K562 (cell line): ENCODE results near the gene CDKN1C. TPM values are rescaled to one million over a fixed set of nuclear protein-coding genes. Genes with fewer than 3 reads are reported as not detected.

Experiments used
- ATAC-seq: fragments of 200-7000 bp; cut with Tn5 transposase; 3 replicates; pipeline ENCODE4 v1.9.1; 2020; ENCODE audit warnings: moderate library complexity
- BruUV-seq: library from RNA; stranded (reverse); fragments of 400-500 nt; replicated peaks from 2 replicates; lab custom pipeline; 2021; lab: Mats Ljungman, UMichigan
- CTCF ChIA-PET: fragments of 300-600 bp; formaldehyde crosslinking; extraction: SDS; loops from one replicate; lab custom pipeline; 2021; ENCODE audit warnings: low intra/inter-chr PET ratio; lab: Yijun Ruan, JAX
- POLR2A ChIA-PET: fragments of 300-600, 350-650 bp; sonication (Branson Sonifier 250); formaldehyde crosslinking; extraction: SDS; loops from one replicate; lab custom pipeline; 2021; ENCODE audit warnings: antibody characterized with exemption, inconsistent platforms; lab: Yijun Ruan, JAX
- DNase-seq, 4 experiments: peaks; one replicate each; pipeline versions ENCODE4 v3.0.0 to v3.0.0-alpha.2; 2011 to 2018; ENCODE audit warnings: low spot score in 3 of 4, mixed read lengths in 3 of 4; ENCODE audit errors: extremely low read depth in 1 of 4
- FAIRE-seq: peaks from 2 replicates; lab custom pipeline; 2011; peaks lifted over from hg19 to GRCh38; lab: Jason Lieb, UNC
- H2AFZ ChIP-seq: 2 replicates; pipeline ENCODE4 v1.6.0; 2011; ENCODE audit warnings: low read depth, low read length, control low read depth, inconsistent platforms
- H3K27ac ChIP-seq: fragments of 200-600 bp; 3 replicates; pipeline ENCODE4 v1.8.0; 2011; ENCODE audit warnings: low read depth, mild to moderate bottlenecking, control low read depth, inconsistent platforms, low read length, moderate library complexity, mixed read lengths; ENCODE audit errors: extremely low read depth
- H3K27me3 ChIP-seq, 2 experiments: fragments of 300-600 bp in 1 of 2; 2 replicates in 1 of 2; 3 replicates in 1 of 2; pipeline versions ENCODE4 v1.6.0 to v1.8.0; 2011; ENCODE audit warnings: inconsistent platforms in 2 of 2, low read length in 2 of 2, mild to moderate bottlenecking in 1 of 2, mixed read lengths in 1 of 2, moderate library complexity in 1 of 2; ENCODE audit not compliant: control insufficient read depth in 2 of 2, insufficient read depth in 2 of 2
- H3K36me3 ChIP-seq: fragments of 300-600 bp; 3 replicates; pipeline ENCODE4 v1.8.0; 2011; ENCODE audit warnings: mild to moderate bottlenecking, low read length, inconsistent platforms; ENCODE audit not compliant: control insufficient read depth, insufficient read depth
- H3K4me1 ChIP-seq, 2 experiments: fragments of 200-600 bp in 1 of 2; replicated peaks in 1 of 2; 2 replicates in 1 of 2; 3 replicates in 1 of 2; pipeline versions ENCODE4 v1.5.1 to v1.8.0; 2011; ENCODE audit warnings: inconsistent platforms in 2 of 2, low read length in 2 of 2, mild to moderate bottlenecking in 1 of 2, mixed read lengths in 1 of 2, moderate library complexity in 1 of 2; ENCODE audit not compliant: control insufficient read depth in 2 of 2, insufficient read depth in 2 of 2
- H3K4me2 ChIP-seq: 2 replicates; pipeline ENCODE4 v1.6.1; 2011; ENCODE audit warnings: low read length, control low read depth, inconsistent platforms, mixed read lengths; ENCODE audit not compliant: insufficient read depth
- H3K4me3 ChIP-seq: fragments of 200-600 bp; sonication (generic), shearing (Covaris generic); 2 replicates; pipeline ENCODE4 v1.5.1; 2016; ENCODE audit warnings: control low read depth, inconsistent platforms
- H3K79me2 ChIP-seq: fragments of 200-600 bp; 3 replicates; pipeline ENCODE4 v1.8.0; 2011; ENCODE audit warnings: low read length, inconsistent platforms; ENCODE audit not compliant: control insufficient read depth, insufficient read depth
- H3K9ac ChIP-seq, 2 experiments: 2 replicates each; pipeline versions ENCODE4 v1.6.0 to v1.6.1; 2011; ENCODE audit warnings: low read depth in 2 of 2, low read length in 2 of 2, control low read depth in 1 of 2, inconsistent platforms in 1 of 2, mild to moderate bottlenecking in 1 of 2, mixed read lengths in 1 of 2; ENCODE audit not compliant: insufficient read depth in 1 of 2
- H3K9me1 ChIP-seq: one replicate; pipeline ENCODE4 v1.6.0; 2011; ENCODE audit warnings: inconsistent platforms, mild to moderate bottlenecking, low read length, moderate library complexity; ENCODE audit not compliant: control insufficient read depth, insufficient read depth
- H3K9me3 ChIP-seq: replicated peaks from 2 replicates; pipeline ENCODE4 v1.5.1; 2011; ENCODE audit warnings: low read depth, low read length, inconsistent platforms; ENCODE audit not compliant: control insufficient read depth, insufficient read depth
- H4K20me1 ChIP-seq: replicated peaks from 2 replicates; pipeline ENCODE4 v1.6.1; 2011; ENCODE audit warnings: low read length, inconsistent platforms, mixed read lengths; ENCODE audit not compliant: control insufficient read depth, insufficient read depth
- CBFA2T3 ChIP-seq: fragments of 450-650 bp; IDR thresholded peaks from 2 replicates; pipeline ENCODE4 v1.6.1; 2017
- ESRRA ChIP-seq: fragments of 450-650 bp; IDR thresholded peaks from 2 replicates; pipeline ENCODE4 v1.6.1; 2014; ENCODE audit warnings: low read depth, mild to moderate bottlenecking, moderate library complexity, borderline replicate concordance
- FIP1L1 ChIP-seq: fragments of 200-400 bp; formaldehyde crosslinking; IDR thresholded peaks from 2 replicates; pipeline ENCODE4 v1.6.1; 2018; ENCODE audit warnings: mild to moderate bottlenecking, low read depth, low read length; ENCODE audit not compliant: poor library complexity, severe bottlenecking
- FOXJ2 ChIP-seq: fragments of 200-800 bp; sonication (Bioruptor generic); IDR thresholded peaks from 2 replicates; pipeline ENCODE4 v1.6.1; 2016; ENCODE audit warnings: missing genetic modification characterization, missing compliant biosample characterization
- HNRNPH1 ChIP-seq: fragments of 200-400 bp; formaldehyde crosslinking; optimal IDR thresholded peaks from 2 replicates; pipeline ENCODE3; 2017; ENCODE audit warnings: low read depth, mild to moderate bottlenecking, low read length, moderate library complexity
- MECOM ChIP-seq: fragments of 250-450 bp; sonication (Bioruptor Pico); IDR thresholded peaks from 2 replicates; pipeline ENCODE4 v1.8.0; 2022; ENCODE audit warnings: inconsistent platforms
- PRDM10 ChIP-seq: fragments of 450-650 bp; IDR thresholded peaks from 2 replicates; pipeline ENCODE4 v1.6.1; 2018; ENCODE audit not compliant: partially characterized antibody
- ZBTB5 ChIP-seq: fragments of 450-650 bp; IDR thresholded peaks from 2 replicates; pipeline ENCODE4 v1.6.1; 2017; ENCODE audit warnings: antibody characterized with exemption
- ZNF75A ChIP-seq: fragments of 450-650 bp; formaldehyde crosslinking; IDR thresholded peaks from 2 replicates; pipeline ENCODE4 v1.4.0; 2020; ENCODE audit warnings: mild to moderate bottlenecking
- WGBS: fragments of 100-300 bp; shearing (Covaris generic); methylation state at CpG from one replicate; pipeline ENCODE4 v1.1.6; 2016; ENCODE audit warnings: low coverage, mixed read lengths; ENCODE audit not compliant: insufficient coverage; ENCODE audit errors: missing lambda C conversion rate; 5-methylcytosine and 5-hydroxymethylcytosine counted together
- in situ Hi-C: fragments of 300-500 bp; cut with MboI; formaldehyde crosslinking; loops from 4 replicates; pipeline ENCODE4 v1.15.0; 2018; ENCODE audit warnings: inconsistent platforms, mixed read lengths
- intact Hi-C: fragments of 100-400 bp; cut with micrococcal nuclease; formaldehyde crosslinking; loops from 2 replicates; pipeline ENCODE4 v1.14.2; 2022
- polyA plus RNA-seq, 8 experiments: library from polyadenylated mRNA; depleted of rRNA in 4 of 8; stranded (reverse) in 5 of 8; unstranded in 3 of 8; fragments of >200 nt; fragmentation: Nextera tagmentation in 2 of 8; fragmentation: Illumina TruSeq in 1 of 8; extraction: Ambion mirVana in 2 of 8; extraction: Trizol in 1 of 8; gene quantifications; 2 replicates each; pipeline versions ENCODE4 v1.2.1 to v1.2.3, GENCODE V29; 2011 to 2014; ENCODE audit warnings: inconsistent platforms in 1 of 8, missing spikeins in 1 of 8
- total RNA-seq, 7 experiments: library from RNA; depleted of rRNA in 6 of 7; stranded (reverse); fragments of >200 nt in 6 of 7; fragmentation: Illumina TruSeq in 2 of 7; extraction: Trizol in 2 of 7; gene quantifications; 2 replicates each; pipeline versions ENCODE4 v1.2.1 to v1.2.3, GENCODE V29; 2011 to 2021; ENCODE audit warnings: low replicate concordance in 1 of 7

CDKN1C gene
- total and polyA plus RNA-seq, 9 of the 15 experiments (the other 6 are each of a cell fraction or from before 2014, with no cell fraction given) = 2.8 to 21.1 (median 9.3) TPM

GRCh38 chr11:2889362-2890273 is 4.0 kb upstream of the CDKN1C start:
- BruUV-seq = no TSS peak
- no peak for TF ChIP-seq ZBTB5
- no peak for TF ChIP-seq ESRRA
- no peak for TF ChIP-seq PRDM10
- no peak for TF ChIP-seq FIP1L1
- no peak for TF ChIP-seq ZNF75A (CRISPR knock-in tag)
- no peak for TF ChIP-seq CBFA2T3
- no peak for TF ChIP-seq HNRNPH1
- TF ChIP-seq FOXJ2 (tag) = no peak
- no peak for TF ChIP-seq MECOM (CRISPR knock-in tag)

More at GRCh38 chr11:2889362-2890273, 4.0 kb upstream of the CDKN1C start:
- Histone ChIP-seq H3K9me3 (no peaks in the 10 kb centered on the region), H3K9me1 (no peaks in the 10 kb centered on the region), H3K4me3 (no peak overlapping the region), H3K27ac (no peak overlapping the region), H3K4me2 (no peak overlapping the region), H3K79me2 (no peaks in the 10 kb centered on the region), H2AFZ (peak overlapping the region; percentile 12), H3K9ac (peak overlapping the region; percentile 55 to 84; a peak in 2 of 4 replicates), H4K20me1 (no peaks in the 10 kb centered on the region), H3K36me3 (no peaks in the 10 kb centered on the region), H3K4me1 (peaks cover 37 to 73% of the 10 kb centered on the region in 2 experiments), H3K27me3 (no peaks in the 10 kb centered on the region)
- POLR2A ChIA-PET = interaction anchor here (0.6 to 1.4 kb wide), 9 partner anchors 10 to 379 kb away, joined by 3 to 6 read pairs (median 3); partner anchors contain the start of genes KCNQ1OT1 and PHLDA2
- WGBS = 72% methylated on average over 16 of the region's 16 CpGs
- no peak for FAIRE-seq
- DNase-seq = no peak
- CTCF ChIA-PET = interaction anchor here (10.6 kb wide), 1 partner anchor 356 kb away, joined by 228 read pairs; no protein-coding TSS in a partner anchor
- in situ Hi-C loops (loop anchor here (5.0 kb wide), 1 partner anchor 357 kb away; no protein-coding TSS in a partner anchor), intact Hi-C loops (loop anchor here (2.0 to 10.0 kb wide), 6 partner anchors 192 to 585 kb away; partner anchors contain the start of genes C11orf21, KCNQ1OT1 and TSPAN32)
- ATAC-seq = no peak
